PC-3 (cell line): ENCODE measurements around the gene NHS.

Experiments
- CTCF ChIP-seq: fragments of 300-600 bp; sonication (generic); conservative IDR thresholded peaks from 2 replicates; pipeline ENCODE4 v1.5.1; 2017; ENCODE audit warnings: antibody characterized with exemption, low read depth, mild to moderate bottlenecking, low read length
- EZH2 ChIP-seq: fragments of 300-600 bp; sonication (generic); IDR thresholded peaks from one replicate; pipeline ENCODE4 v1.6.1; 2017; ENCODE audit warnings: antibody characterized with exemption, mild to moderate bottlenecking, low read length; ENCODE audit not compliant: unreplicated experiment

GRCh38 chrX:17628976-17629375, 254.0 kb downstream of the NHS start:
- TF ChIP-seq CTCF (no peak), EZH2 (no peak)
